Activated CD8-positive, alpha-beta memory T cell treated with anti-CD3 and anti-CD28 coated beads, Interleukin-2, amount 50 U/mL, for 24 hours (primary cell): ENCODE measurements around the gene MYH9.

Source experiments
- DNase-seq: peaks from one replicate; pipeline ENCODE4 v3.0.0-alpha.2; 2020; ENCODE audit errors: extremely low read depth

The MYH9 gene

GRCh38 chr22:36367479-36367878 is 20.3 kb downstream of the MYH9 start:
- DNase-seq = no peak

- DNase-seq = no peak
Measured at GRCh38 chr22:36367066-36367465, 20.7 kb downstream of the MYH9 start.

DNA sequence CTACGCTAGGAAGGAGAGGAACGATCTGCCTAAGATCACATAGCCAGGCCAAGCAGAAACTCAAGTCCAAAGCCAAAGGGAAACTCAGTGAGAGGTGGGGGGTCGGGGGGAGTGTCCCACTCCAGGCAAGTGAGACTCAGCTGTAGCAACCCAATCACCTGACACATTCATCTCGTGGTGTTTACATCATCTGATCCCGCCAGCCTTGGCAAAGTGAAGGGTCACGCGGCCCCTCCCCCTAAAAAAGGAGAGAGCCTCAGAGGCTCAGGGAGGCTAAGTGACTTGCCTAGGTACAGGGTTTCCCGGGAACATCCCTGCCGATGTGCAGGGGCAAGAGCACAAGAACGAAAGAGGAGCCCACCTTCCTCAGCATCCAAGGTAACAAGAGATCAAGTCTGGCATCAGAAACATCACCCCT is 21.5 kb downstream of the MYH9 start:
- no peak for DNase-seq

DNA sequence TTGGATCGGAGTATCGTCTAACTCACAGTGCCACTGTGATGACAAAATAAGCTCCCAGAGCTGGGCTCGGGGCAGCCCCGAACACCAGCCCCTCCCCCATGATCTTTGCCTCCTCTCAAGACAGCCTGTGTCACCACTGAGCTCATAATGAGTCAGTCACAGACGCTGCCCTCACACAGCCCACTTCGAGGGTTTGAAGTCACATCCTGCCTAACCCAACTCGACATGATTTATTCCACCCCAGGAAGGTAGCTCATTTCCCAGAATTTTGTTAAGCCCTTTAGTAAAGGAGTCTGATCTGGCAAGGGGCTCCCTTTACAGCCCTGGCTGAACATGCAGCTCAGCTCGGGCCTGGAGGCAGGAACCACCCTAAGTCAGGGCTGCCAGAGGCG is 22.8 kb downstream of the MYH9 start:
- DNase-seq = peak; percentile 83

GRCh38 chr22:36364255-36365019 is 23.3 kb downstream of the MYH9 start:
- no peak for DNase-seq

DNA sequence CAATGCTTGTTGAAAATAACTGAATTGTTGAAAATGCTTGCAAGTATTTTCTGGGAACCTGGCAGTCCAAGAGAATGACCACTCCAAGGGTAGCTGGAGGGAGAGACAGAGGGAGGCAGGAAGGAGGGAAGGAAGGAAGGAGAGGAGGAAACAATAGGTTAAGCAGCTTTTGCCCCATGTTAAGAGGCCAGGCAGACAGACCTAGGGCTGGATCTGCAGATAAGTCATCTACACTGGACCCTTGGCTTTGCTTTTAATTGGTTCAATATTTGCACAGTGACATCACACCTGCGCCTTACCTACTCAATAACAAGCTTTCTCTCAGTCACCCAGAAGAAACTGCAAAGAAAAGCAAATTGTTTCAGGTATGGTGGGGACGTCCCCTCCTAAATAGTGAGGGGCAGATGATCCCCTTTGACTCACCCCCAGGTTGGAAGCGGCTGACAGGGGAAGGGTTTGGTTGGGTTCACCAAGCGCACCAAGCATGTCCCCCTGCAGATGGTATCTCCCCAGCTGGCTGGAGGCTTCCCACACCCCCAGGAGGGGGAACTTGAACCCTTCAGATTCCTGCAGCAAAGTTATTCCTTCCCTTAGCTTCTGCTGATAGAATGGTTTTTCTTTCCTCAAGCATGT is 24.3 kb downstream of the MYH9 start:
- DNase-seq = no peak

GRCh38 chr22:36362932-36363331 is 24.8 kb downstream of the MYH9 start:
- no peak for DNase-seq

- DNase-seq = no peak
Measured at GRCh38 chr22:36362075-36362474, 25.7 kb downstream of the MYH9 start.

- DNase-seq = no peak
Measured at GRCh38 chr22:36360871-36361383, 26.8 kb downstream of the MYH9 start.

DNA sequence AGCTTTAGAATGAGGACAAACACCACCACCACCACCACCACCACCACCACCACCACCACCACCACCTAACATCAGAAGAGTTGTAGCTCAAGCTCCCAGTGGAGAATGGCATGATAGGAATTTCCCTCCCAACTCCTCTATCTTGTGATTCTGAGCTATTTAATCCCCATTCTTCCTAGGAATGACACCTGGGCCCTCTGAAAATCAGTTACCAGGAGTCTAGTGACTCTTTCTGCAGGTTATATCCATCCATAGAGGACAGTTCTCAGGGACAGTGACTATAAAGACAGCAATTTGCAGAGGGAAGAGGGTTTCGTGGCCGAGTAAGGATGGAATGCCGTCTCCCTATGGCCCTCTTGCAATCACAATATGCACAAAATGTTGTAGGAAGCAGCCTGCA is 27.8 kb downstream of the MYH9 start:
- DNase-seq = no peak

DNA sequence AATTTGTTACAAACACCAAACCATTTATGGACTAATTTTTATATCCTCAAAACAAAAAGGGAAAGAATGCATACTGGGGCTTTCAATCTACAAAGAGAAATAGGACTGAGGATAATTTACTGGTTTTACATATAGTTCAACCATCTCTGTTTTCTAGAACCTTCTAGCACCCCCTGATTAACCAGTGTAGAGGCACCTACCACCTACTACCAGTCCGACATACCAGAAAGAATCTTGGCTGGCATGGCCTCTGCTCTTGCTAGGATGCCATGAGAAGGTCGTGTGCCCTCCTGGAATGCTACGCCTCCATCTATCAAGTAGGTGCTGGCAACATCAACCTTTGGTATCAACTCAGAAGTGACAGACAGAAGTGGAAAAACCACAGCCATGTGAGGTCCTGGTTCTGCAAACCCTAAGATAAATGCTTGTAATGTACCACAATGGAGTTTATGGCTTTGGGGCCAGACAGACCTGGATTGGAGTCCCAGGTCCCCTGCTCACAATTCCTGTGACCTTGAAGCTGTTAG is 28.2 kb downstream of the MYH9 start:
- DNase-seq = no peak

DNA sequence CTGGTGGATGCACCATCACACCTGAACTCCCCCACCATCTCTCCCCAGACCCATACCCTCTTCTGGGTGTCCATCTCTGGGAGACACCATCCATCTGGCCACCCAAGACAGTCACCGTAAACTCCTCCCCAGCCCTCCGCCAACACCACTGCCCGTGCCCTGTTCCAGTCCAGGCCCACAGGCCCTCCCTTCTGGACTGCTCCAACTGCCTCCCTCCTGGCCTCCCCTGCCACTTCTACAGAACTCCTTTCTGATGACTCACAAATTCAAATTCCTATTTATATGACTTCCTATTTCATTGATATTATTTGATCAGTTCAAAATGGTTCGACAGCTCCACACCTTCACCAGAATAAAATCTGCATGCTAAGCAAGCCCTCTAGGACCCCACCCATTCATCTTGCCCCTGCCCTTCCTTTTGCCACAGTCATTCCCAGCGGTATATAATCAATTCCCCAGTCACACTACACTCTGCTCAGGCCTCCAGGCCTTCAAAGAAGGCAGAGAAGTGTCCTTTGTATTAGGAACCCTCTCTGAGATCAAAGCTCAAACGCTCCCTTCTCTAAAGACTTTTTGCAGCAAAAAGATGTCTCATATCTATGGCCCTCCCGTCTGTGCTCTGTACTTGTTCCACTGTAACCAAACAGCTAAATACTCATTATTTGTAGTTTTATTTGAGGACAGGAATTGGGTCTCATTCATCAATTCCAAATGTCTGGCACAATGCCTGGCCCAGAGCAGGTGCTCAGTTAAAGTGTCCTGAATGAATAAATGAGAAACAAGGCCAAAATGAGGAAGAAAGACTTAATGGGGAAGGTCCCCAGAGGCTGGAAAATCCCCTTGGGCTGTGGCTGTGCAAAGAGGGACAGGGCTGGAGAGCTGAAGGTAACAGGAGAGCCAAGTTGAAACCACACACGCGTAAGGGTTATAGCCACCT is 29.0 kb downstream of the MYH9 start:
- DNase-seq = no peak

DNA sequence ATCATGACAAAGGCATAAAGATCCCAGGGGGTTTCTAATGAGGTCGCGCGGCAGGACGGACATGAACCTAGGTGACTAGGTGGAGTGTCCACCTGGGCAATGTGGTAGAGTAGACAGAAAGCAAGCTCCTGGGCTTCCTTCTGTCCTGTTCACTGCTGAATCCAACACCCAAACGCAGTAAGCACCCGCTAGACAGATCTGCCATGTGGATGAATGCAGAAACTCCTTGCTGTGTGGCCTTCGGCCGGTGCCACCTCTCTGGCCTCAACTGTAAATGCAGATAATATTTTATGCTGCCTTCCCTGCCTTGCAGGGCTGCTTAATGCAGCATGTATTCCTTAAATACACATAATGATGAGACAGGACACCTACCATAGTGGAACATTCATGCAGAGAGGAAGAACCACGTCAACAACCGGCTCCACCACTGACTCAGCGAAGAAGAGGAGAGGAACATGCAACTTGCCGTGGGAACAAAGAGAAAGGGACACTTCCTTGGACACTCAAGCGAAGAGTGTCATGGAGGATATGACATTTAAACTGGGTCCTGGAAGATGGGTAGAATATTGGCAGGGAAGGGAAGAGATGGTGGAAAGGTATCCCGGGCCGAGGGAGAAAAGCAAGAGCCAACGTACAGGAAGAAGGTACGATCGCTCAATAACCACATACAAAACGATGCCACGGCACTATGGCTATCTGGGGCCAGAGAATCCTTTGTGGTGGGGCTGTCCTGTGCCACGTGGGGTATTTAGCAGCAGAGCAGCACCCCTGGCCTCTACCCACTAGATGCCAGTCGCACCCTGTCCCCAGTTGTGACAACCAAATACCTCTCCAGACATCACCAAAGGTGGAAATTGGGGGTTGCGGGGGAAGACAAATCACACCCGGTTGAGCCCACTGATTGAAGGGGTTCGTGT is 30.8 kb downstream of the MYH9 start:
- DNase-seq = no peak

- no peak for DNase-seq
Measured at GRCh38 chr22:36355894-36356293, 31.9 kb downstream of the MYH9 start.

DNA sequence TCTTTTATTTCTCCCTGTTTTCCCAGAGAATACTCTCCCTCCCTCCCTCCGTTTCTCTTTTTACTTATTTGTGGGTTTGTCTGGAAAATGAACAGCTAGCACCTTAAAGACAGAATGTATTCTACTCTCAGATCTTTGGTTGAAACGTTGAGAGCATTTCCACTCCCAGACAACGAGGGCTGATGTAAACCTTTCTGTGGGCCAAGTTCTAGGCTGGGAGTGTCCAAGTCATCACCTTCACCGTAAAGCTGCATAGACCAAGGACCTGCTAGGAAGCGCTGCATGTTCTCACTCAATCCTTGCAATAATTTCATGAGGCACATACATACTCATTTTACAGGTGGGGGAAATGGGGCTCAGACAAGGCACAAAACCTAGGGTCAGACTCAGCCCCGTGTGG is 32.4 kb downstream of the MYH9 start:
- no peak for DNase-seq

DNA sequence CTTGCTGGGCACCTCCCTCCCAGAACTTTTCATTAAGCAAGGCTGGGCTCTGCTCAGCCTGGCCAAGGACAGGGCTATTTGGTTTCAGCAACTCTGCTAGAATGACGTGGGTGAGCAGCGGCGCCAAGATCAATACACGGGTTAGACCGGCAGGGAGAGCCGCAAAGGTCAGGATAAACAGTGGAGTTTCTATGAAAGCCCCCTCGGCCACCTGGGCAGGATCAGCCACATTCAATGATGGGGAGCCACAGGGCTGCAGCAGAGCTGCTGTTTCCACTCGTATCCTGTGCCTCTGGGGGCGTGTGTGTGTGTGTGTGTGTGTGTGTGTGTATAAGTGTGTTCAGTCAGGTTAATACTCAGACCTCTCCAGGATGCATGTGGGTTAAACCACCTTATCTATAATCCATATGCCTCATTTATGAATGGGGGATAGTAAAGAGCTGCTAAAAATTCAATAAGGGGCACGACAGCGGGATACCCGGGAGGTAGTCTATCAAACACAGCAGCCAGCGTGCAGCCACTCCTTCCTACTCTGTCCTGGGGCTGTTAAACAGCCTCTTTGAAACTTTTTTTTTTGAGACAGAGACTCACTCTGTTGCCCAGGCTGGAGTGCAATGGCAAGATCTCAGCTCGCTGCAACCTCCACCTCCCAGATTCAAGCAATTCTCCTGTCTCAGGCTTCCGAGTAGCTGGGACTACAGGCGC is 34.8 kb downstream of the MYH9 start:
- DNase-seq = no peak

- no peak for DNase-seq
Measured at GRCh38 chr22:36351921-36352802, 35.6 kb downstream of the MYH9 start.

DNA sequence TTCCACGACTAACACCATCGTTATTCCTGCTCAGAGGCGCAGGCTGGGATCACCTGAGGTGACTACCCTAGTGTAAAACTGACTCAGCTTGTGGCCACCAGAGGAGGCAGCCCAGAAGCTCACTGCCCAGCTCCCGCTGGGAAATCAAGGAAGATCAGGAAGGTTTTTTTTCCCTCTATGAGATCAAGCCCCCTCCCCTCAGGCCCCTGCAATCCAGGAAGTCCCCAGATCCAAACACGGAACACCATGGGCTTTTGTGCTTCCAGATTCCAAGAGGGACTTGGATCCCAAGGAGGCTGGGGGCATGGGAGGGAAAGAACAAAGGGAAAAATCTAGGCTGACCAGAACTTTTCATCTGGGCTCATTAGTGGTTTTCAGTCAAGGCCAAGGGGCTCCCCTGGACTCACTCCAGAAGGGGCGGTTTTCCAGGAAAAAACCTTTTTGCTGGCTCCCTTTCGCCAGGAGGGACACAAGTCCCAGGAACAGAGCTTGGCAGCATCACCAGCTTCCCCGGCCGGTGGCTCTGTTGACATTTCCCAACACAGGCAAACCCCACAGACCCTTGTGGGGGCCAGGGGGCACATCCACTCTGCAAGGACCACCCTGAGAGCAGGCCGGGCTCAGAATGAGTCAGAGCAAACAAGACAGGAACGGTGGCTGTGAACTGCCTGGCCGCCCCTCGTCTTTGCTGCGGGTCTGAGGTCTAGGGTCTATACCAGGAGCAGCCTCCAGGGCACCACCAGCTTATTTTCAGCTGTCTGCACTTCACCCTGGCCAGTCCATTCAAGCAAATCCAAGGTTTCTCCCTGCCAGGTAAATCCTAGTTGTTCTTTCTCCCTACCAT is 36.8 kb downstream of the MYH9 start:
- no peak for DNase-seq
